OCI-LY3 (cell line): ENCODE data around the gene SDR9C7.

Experiments
- CTCF ChIP-seq: fragments of 200-600, 300-600 bp; sonication (generic); IDR thresholded peaks from 2 replicates; pipeline ENCODE4 v1.5.1; 2014; ENCODE audit warnings: antibody characterized with exemption, low read length, low read depth
- EZH2phosphoT487 ChIP-seq: fragments of 200-600 bp; shearing (Covaris generic); IDR thresholded peaks from 2 replicates; pipeline ENCODE4 v1.6.1; 2018; ENCODE audit warnings: antibody characterized with exemption, mixed run types, low read depth

- TF ChIP-seq CTCF (no peak), EZH2phosphoT487 (no peak)
These were observed 19.5 kb downstream of the SDR9C7 start for GRCh38 chr12:56914724-56915123.
